Left lobe of liver (tissue), 2 donors: ENCODE measurements around the gene CTCF. TPM values are rescaled to one million over a fixed set of nuclear protein-coding genes. Genes with fewer than 3 reads are reported as not detected.

Experiments
- ATAC-seq: fragments of 200-7000 bp; cut with Tn5 transposase; one replicate; pipeline ENCODE4 v1.9.1; 2020; ENCODE audit warnings: mild to moderate bottlenecking, moderate library complexity
- DNase-seq: peaks from one replicate; pipeline ENCODE4 v3.0.0-alpha.2; 2020; ENCODE audit warnings: low spot score
- total RNA-seq: library from RNA; stranded (reverse); gene quantifications from one replicate; pipeline ENCODE4 v1.2.1, GENCODE V29; 2021
- donor health status: DM: no; HTN: no; CAD: no; lungs with moderate emphysema.
- donor health status: DM: no; HTN: yes; CAD: no.

The CTCF gene
- total RNA-seq, 1 donor from 2014 or later, result 13.4 TPM

DNA sequence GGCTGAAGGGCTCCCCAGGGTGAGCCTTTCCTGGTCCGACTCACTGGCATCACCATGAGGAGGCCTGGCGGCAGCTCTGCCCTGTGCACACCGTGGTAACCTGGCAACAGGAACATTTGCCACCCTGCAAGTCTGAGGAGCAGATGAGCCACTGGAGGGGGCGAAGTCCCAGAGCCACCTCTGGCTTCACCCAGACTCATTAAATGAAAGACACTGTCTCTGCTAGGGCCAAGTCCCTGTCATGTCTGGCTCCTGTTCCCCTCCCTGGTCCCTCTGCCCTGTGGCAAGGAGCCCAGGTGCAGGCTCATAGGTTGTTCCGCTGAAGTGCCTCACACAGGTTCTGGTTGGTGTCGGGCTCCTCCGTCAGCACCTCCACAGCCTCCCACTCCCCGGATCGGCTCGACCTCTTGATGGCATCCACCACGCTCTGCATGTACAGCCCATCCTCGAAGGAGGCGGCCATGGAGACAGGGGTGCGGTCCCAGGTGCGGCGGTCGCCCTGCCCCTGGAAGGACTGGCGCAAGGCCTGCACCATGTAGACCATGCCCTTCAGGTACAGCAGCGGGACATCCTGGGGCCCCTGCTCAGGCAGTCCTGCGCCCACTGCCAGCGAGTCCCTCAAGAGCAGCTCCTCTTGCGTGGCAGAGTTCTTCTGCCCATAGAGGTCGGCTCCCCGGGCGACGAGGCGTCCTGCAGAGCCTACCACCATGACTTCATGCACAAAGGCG, 112.7 kb downstream of the CTCF start:
- peak; percentile 60 for ATAC-seq
- peak; percentile 81 for DNase-seq

DNA sequence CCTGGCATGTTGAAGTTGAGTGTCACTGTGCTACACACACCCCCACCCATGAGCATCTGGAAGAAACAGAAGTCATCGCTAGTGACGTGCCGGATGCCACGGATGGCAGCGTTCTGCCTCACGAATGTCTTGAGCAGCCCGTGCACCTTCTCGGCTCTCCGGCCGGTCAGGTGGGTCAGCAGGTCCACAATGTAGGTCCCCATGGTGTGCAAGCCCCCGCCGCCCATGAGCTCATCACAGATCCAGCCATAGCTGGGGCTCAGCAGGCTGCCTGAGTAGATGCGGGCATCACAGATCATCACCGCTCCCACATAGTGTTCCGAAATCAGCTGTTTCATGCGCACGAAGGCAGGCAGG, 113.2 kb downstream of the CTCF start:
- no peak for DNase-seq

DNA sequence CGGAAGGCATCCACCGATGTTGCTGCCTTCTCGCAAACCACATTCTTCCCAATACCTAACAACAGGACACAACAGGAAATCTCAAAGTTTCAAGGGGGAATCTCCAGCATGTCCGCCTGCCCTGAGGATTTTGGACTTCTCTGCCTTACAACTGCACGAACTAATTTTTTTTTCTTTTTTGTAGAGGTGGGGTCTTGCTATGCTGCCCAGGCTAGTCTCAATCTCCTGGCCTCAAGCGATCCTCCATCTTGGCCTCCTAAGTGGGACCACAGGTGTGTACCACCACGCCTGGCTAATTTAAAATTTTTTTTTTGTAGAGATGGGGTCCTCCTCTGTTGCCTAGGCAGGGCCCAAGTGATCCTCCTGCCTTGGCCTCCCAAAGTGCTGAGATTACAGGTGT, 113.7 kb downstream of the CTCF start:
- DNase-seq (no peak), ATAC-seq (no peak)

More for the DNA sequence above, 113.2 kb downstream of the CTCF start:
- ATAC-seq, result no peak

DNA sequence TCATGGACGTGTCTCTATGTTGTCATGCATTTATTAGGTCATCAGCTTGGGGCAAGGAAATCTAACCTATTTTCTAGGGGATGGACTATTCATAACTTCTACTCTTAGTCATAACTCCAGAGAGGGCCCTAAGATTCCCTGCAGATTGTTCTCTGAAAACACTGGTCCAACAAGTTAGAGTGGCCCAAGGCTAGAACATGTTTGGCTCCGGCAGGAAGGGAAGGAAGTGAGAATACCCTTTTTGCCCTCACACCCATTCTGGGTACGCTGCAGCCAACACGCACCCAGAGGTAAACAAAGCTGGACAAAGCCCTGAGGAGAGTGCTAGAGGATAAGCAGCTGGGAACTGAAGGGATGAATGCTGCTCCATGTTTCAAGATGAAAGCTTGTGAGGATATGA, 114.2 kb downstream of the CTCF start:
- no peak for ATAC-seq
- no peak for DNase-seq

DNA sequence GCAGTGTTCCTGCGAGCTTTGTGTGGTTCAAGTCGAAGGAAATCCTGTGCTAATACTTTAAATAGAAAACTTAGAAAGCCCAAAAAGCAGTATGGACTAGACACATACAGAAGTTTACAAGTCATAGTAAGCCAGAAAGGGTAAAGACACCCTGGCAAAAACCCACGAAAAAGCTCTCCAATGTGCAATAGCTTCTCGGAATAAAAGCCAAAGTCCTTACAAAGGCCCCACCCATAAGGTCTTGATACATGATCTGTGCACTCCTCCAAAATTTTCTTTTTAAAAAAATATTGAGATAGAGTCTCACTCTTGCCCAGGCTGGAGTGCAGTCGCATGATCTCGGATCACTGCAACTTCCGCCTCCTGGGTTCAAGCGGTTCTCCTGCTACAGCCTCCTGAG, 114.6 kb downstream of the CTCF start:
- ATAC-seq (peak; percentile 3), DNase-seq (no peak)

DNA sequence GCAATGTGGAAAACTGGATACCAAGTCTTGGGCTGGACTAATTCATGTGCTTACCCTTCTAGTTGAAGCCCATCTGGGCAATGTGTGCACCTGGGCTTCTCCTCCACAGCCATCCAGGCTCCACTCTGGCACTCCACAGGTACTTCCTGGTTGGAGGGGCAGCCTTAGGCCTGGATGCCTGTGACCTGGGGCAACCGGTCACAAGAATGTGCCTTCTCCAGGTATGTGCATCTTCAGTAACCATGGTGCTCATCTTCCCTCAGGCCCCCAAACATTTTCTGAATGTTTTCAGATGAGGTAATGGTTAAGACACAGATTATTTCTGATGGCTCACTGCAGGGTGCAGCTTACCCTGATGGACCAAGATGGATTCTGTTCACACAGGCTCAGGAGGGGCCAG, 115.4 kb downstream of the CTCF start:
- ATAC-seq (no peak), DNase-seq (no peak)

DNA sequence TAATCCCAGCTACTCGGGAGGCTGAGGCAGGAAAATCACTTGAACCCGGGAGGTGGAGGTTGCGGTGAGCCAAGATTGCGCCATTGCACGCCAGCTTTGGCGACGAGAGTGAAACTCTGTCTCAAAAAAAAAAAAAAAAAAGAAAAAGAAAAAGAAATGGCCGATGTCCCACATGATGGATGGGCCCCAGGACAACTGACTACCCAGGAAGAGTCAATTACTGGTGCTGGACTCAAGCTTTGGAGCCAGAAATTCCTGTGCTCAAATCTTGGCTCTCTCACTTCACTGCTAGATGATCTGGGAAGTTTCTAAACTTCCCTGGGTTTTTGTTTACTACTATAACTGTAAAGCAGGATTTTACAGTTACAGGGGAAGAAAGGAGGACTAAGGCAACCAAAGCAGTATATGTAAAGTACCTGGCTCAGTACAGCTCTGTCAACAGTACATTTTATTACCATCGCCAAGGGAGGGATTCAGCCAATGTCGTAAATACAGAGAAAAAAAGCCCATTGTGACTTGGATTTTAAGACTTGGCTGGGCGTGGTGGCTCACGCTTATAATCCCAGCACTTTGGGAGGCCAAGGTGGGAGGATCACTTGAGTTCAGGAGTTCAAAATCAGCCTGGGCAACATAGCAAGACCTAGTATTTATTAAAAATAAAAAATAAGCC, 116.2 kb downstream of the CTCF start:
- no peak for DNase-seq
- no peak for ATAC-seq

DNA sequence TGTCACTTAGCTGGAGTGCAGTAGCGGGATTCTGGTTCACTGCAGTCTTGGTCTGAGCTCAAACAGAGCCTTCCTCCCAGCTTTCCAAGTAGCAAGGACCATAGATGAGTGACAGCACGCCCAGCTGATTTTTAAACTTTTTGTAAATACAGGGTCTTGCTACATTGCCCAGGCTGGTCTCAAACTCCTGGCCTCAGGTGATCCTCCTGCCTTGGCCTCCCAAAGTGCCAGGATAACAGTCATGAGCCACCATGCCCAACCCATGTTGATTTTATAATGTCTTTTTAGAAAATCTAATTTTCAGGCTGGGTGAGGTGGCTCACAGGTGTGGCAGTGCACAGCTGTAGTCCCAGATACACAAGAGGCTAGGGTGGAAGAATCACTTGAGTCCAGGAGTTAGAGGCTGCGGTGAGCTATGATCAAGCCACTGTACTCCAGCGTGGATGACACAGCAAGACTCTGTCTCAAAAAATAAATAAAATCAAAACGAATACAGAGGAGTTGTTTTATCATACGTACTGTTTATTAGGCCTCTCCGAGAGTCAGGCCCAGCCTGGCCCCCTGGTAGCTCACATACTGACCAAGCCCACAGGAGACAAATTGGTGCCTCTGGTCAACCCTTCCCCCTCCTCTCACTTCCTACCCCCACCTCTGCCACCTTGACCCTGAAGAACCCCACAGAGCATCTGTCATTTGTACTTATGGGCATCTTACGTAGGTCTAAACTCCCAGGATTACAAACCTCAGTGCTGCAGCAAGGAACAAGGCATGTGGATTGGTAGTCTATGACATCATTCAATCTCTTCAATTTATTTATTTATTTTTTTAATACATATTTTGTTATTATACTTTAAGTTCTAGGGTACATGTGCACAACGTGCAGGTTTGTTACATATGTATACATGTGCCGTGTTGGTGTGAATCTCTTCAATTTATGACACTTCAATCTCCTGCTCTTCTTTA, 117.9 kb downstream of the CTCF start:
- DNase-seq (no peak), ATAC-seq (no peak)

DNA sequence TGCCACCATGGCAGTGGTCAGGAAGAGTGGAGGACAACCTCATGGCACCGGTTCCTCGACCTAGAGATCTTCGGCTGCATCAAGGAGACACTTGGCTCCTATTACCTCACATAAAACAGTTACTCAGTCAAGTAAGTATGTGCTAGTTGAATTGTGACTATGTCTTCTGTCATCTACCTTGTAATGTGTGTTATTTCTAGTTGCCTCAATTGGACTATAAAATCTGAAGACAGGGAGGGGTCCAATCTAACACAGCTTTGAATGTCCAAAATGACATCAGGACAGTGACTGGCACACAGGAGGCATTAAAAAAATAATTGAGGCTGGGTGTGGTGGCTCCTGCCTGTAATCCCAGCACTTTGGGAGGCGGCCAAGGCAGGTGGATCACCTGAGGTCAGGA, 121.4 kb downstream of the CTCF start:
- DNase-seq (no peak), ATAC-seq (no peak)

DNA sequence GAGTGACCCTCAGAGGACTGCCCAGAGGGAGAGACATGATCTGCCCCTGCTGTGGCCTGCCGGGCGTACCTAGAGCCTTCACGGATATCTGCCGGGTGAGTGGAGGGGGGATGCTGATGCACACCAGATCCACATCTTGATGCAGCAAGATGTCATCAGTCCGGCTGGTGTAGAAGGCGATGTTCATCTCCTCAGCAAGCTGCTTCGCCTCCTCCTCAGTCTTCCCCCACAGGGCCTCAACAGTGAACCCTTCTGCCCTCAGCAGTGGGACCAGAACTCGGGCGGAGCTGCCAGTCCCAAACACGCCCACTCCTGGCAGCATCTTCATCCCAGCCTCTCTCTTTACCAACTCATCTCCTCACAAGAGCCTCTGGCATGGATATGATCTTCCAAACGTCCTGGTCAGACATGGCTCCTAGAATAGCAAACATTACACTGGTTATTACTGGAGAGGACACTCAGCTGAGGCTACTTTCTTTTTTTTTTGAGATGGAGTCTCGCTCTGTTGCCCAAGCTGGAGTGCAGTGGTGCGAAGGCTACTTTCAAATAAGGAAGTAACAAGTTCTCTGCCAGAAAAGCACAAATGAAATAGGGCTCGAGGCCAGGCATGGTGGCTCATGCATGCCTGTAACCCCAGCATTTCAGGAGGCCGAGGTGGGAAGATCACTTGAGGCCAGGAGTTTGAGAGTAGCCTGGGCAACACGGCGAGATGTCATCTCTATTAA, 123.2 kb downstream of the CTCF start:
- no peak for ATAC-seq

More for the DNA sequence above, 123.2 kb downstream of the CTCF start:
- DNase-seq, result no peak

Other genes starting within 250 kb of the CTCF start
- gene KCTD19, start 235.8 kb upstream of the CTCF start, total RNA-seq, result not detected
- gene LRRC36, start 235.7 kb upstream of the CTCF start, total RNA-seq, result 0.25 TPM
- 0.40 TPM for gene TPPP3, start 169.0 kb upstream of the CTCF start, total RNA-seq
- 1.6 TPM for gene ZDHHC1, start 146.0 kb upstream of the CTCF start, total RNA-seq
- gene HSD11B2, start 131.4 kb upstream of the CTCF start, total RNA-seq, result 3.1 TPM
- gene ATP6V0D1, start 81.4 kb upstream of the CTCF start, total RNA-seq, result 48.2 TPM
- gene AGRP, start 79.0 kb upstream of the CTCF start, total RNA-seq, result not detected
- 29.7 TPM for gene RIPOR1, start 33.7 kb upstream of the CTCF start, total RNA-seq
- 1.1 TPM for gene CARMIL2, start 82.6 kb downstream of the CTCF start, total RNA-seq
- gene ACD, start 97.7 kb downstream of the CTCF start, total RNA-seq, result 5.0 TPM
- 3.4 TPM for gene PARD6A, start 98.4 kb downstream of the CTCF start, total RNA-seq
- 10.6 TPM for gene ENKD1, start 104.2 kb downstream of the CTCF start, total RNA-seq
- gene C16orf86, start 104.3 kb downstream of the CTCF start, total RNA-seq, result 5.5 TPM
- 33.8 TPM for gene GFOD2, start 156.8 kb downstream of the CTCF start, total RNA-seq
- 35.6 TPM for gene RANBP10, start 244.0 kb downstream of the CTCF start, total RNA-seq
- 2.1 TPM for gene TSNAXIP1, start 244.4 kb downstream of the CTCF start, total RNA-seq